GM21723 (cell line): ENCODE measurements around the gene SEZ6.

Source experiments
- ATAC-seq: cut with Tn5 transposase; IDR thresholded peaks from one replicate; pipeline ENCODE4 v1.9.1; 2021; ENCODE audit warnings: mild to moderate bottlenecking, moderate library complexity; ENCODE audit not compliant: unreplicated experiment

SEZ6 gene

GRCh38 chr17:28911411-28912045 is 94.3 kb downstream of the SEZ6 start:
- ATAC-seq, result no peak

- ATAC-seq, result no peak
Observed at GRCh38 chr17:28910534-28910933, 95.3 kb downstream of the SEZ6 start.

DNA sequence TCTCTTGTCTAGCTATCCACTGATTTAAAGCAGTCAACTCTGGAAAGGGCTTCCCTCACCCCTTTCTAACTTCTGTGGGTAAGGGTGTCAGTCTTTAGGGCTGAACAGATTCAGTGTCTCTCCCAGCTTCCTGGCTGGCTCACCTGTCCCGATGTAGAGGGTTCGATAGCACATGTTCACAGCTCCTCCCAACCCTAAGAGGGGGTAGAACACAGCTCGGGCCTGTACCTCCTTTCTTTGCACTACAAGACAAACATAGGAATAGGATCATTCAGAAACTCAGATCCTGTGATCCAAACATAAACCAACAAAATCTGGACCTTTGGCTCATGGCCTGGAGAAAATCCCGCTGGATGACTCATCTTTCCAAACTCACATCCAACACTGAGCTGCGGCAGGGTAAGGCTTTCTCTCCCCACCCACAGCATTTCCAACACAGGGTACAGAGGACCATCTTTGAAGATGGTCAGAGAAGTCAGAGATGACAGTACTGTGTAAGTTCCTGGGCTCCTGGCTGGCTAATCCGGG is 97.1 kb downstream of the SEZ6 start:
- no peak for ATAC-seq

DNA sequence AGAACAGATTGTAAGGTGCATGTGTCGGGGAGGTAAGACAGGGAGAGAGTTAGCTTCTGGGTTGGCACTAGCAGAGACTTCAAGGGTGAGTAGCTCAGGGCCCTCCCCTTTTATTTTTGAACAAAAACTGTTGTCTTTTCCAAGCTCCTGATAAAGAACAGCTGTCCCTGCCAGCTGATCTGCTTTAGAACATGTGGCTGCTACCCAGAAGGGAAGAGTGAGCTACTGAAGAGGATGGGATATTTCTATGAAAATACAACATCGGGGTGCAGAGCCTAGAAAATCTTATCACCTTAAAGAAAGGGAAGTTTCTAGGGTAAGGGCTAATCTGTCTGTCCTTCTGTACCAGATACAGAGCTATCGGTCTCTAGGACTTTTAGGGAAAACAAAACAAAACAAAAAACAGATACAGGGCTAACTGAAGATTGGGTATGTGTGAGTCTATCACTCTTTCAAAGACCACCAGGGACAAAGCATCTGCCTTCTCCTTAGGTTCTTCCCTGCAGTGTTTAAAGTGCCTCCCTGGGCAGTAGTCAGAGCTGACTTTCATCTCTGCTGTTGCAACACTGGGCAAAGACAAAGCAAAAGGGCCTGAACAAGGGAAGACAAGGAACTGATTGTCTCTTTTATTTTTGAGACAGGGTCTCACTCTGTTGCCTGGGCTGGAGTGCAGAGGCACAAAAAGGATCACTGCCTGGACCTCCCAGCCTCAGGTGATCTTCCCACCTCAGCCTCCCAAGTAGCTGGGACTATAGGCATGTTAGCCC is 97.9 kb downstream of the SEZ6 start:
- no peak for ATAC-seq

DNA sequence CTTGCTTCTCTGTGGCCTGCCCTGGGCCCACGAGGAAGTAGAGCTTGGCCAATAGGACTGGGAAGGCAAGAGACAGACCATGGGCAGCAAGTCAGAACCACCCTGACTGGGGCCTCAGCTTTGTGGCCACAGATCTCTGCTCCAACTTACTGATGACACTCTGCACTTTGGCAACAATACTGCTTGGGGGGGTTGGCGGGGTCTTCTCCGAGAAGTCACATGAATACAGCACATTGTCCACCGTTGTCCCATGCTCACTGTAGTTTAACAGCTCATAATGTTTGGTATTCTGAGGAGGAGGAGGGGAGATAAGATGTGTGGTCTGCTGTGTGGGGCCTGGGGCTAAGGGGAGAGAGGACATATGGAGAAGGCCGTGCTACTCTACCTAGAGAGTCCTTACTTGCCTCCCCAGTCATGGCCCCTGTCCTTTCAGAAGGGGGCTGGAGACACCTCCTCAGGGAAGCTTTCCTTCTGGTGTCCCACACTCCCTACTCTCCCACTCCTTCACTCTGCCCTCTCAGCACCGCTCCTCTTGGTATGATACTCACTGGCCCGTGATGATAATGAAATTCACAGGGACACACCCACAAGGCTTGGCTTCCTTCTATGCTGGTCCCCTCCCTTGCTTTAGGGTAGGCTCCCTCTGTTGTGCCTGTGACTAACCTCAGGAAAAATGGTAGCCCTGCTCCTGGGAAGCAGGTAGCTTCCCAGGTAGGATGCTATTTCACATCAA is 99.0 kb downstream of the SEZ6 start:
- ATAC-seq, result no peak

GRCh38 chr17:28906276-28906675 is 99.6 kb downstream of the SEZ6 start:
- ATAC-seq, result no peak
